Airway epithelial cell (primary cell): ENCODE measurements around the gene TMEM127. TPM values are rescaled to one million over a fixed set of nuclear protein-coding genes. Genes with fewer than 3 reads are reported as not detected.

ENCODE experiments used
- total RNA-seq: library from RNA; depleted of rRNA; stranded (reverse); fragments of >200 nt; gene quantifications from 2 replicates; pipeline ENCODE4 v1.2.3, GENCODE V29; 2015

Gene TMEM127, protein sequence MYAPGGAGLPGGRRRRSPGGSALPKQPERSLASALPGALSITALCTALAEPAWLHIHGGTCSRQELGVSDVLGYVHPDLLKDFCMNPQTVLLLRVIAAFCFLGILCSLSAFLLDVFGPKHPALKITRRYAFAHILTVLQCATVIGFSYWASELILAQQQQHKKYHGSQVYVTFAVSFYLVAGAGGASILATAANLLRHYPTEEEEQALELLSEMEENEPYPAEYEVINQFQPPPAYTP
- 20.9 and 26.5 TPM in 2 replicates for total RNA-seq

GRCh38 chr2:96265840-96266679, at the start of gene TMEM127, which contains the start of gene CIAO1:
TMEM127 (minus strand) TSS chr2:96265997; CDS start chr2:96265381, 616 bp downstream.
CIAO1 (plus strand) TSS chr2:96266225; CDS start chr2:96266351, 126 bp downstream.

GRCh38 chr2:96305091-96305978, 39.5 kb upstream of the TMEM127 start, which contains the start of gene SNRNP200:
SNRNP200 (minus strand) TSS chr2:96305546; CDS start chr2:96305437, 109 bp downstream.

GRCh38 chr2:96208143-96209010, 57.4 kb downstream of the TMEM127 start, which contains the start of gene STARD7:
STARD7 (minus strand) TSS chr2:96208827; CDS start chr2:96208434, 393 bp downstream.

Other genes with a start within 250 kb of the TMEM127 start
- gene GPAT2, start 231.1 kb downstream of the TMEM127 start, total RNA-seq, result 0.63 and 1.6 TPM in 2 replicates
- 0.09 TPM in 1 of 2 replicates, not detected in the other for gene ADRA2B, start 149.4 kb downstream of the TMEM127 start, total RNA-seq
- 0.21 TPM in 1 of 2 replicates, not detected in the other for gene ASTL, start 127.5 kb downstream of the TMEM127 start, total RNA-seq
- 4.9 and 6.5 TPM in 2 replicates for gene DUSP2, start 120.6 kb downstream of the TMEM127 start, total RNA-seq
- 79.9 and 100 TPM in 2 replicates for gene STARD7, start 57.2 kb downstream of the TMEM127 start, total RNA-seq
- 73.9 and 119 TPM in 2 replicates for gene CIAO1, start 228 bp upstream of the TMEM127 start, total RNA-seq
- 56.3 and 80.8 TPM in 2 replicates for gene SNRNP200, start 39.5 kb upstream of the TMEM127 start, total RNA-seq
- 0.28 and 0.99 TPM in 2 replicates for gene ITPRIPL1, start 59.3 kb upstream of the TMEM127 start, total RNA-seq
- gene NCAPH, start 69.8 kb upstream of the TMEM127 start, total RNA-seq, result 21.4 and 25.8 TPM in 2 replicates
- not detected in 2 replicates for gene NEURL3, start 239.4 kb upstream of the TMEM127 start, total RNA-seq